HepG2 (cell line): Measurements from ENCODE around the gene MARK2.

ENCODE experiments used
- CTCF ChIP-seq: sonication (generic); formaldehyde crosslinking; IDR thresholded peaks from 2 replicates; pipeline ENCODE4 v1.5.0; 2020; ENCODE audit warnings: mild to moderate bottlenecking, missing genetic modification reagents, moderate library complexity
- FOXO1 ChIP-seq: sonication (generic); formaldehyde crosslinking; IDR thresholded peaks from 2 replicates; pipeline ENCODE4 v1.4.0; 2020; ENCODE audit warnings: missing genetic modification reagents
- HDAC6 ChIP-seq: fragments of 200-600 bp; sonication (generic); IDR thresholded peaks from 2 replicates; pipeline ENCODE4 v1.7.0; 2017; ENCODE audit warnings: mild to moderate bottlenecking, antibody characterized with exemption, low read length, low read depth
- HMGXB4 ChIP-seq, 2 experiments: sonication (generic) in 1 of 2; formaldehyde crosslinking in 1 of 2; IDR thresholded peaks; 2 replicates each; pipeline versions ENCODE4 v1.4.0 to v1.6.1; 2018 to 2020; ENCODE audit warnings: missing genetic modification reagents in 2 of 2, borderline replicate concordance in 1 of 2, low read depth in 1 of 2, mild to moderate bottlenecking in 1 of 2, missing biosample characterization in 1 of 2
- ONECUT2 ChIP-seq: sonication (generic); formaldehyde crosslinking; IDR thresholded peaks from 2 replicates; pipeline ENCODE4 v1.4.0; 2020; ENCODE audit warnings: missing genetic modification reagents
- PRPF4 ChIP-seq: fragments of 200-400 bp; formaldehyde crosslinking; IDR thresholded peaks from 2 replicates; pipeline ENCODE4 v1.6.1; 2016; ENCODE audit warnings: low read length, low read depth; ENCODE audit not compliant: poor library complexity, severe bottlenecking
- REST ChIP-seq, 2 experiments: IDR thresholded peaks; 2 replicates each; pipeline ENCODE4 v1.6.1; 2011 to 2012; ENCODE audit warnings: low read length in 2 of 2, borderline replicate concordance in 1 of 2, low read depth in 1 of 2, mild to moderate bottlenecking in 1 of 2, moderate library complexity in 1 of 2
- SOX6 ChIP-seq, 2 experiments: fragments of 450-650 bp in 1 of 2; sonication (generic) in 1 of 2; formaldehyde crosslinking in 1 of 2; IDR thresholded peaks; 2 replicates each; pipeline versions ENCODE4 v1.4.0 to v1.6.1; 2017 to 2020; ENCODE audit warnings: antibody characterized with exemption in 1 of 2, mild to moderate bottlenecking in 1 of 2, missing genetic modification reagents in 1 of 2
- SP1 ChIP-seq, 2 experiments: fragments of 450-650 bp in 1 of 2; sonication (generic) in 1 of 2; formaldehyde crosslinking in 1 of 2; IDR thresholded peaks; 2 replicates each; pipeline versions ENCODE4 v1.4.0 to v1.6.1; 2016 to 2020; ENCODE audit warnings: missing genetic modification reagents in 1 of 2
- TCF12 ChIP-seq, 2 experiments: fragments of 450-650 bp in 1 of 2; sonication (generic) in 1 of 2; formaldehyde crosslinking in 1 of 2; IDR thresholded peaks; 2 replicates each; pipeline versions ENCODE4 v1.6.1 to v1.8.0; 2017 to 2022; ENCODE audit warnings: antibody characterized with exemption in 1 of 2, mild to moderate bottlenecking in 1 of 2, missing genetic modification reagents in 1 of 2, moderate library complexity in 1 of 2
- ZBTB46 ChIP-seq: sonication (generic); formaldehyde crosslinking; IDR thresholded peaks from 2 replicates; pipeline ENCODE4 v1.4.0; 2020; ENCODE audit warnings: mild to moderate bottlenecking, missing genetic modification reagents, borderline replicate concordance
- ZNF24 ChIP-seq: fragments of 450-650 bp; IDR thresholded peaks from 2 replicates; pipeline ENCODE4 v1.6.1; 2017; ENCODE audit warnings: antibody characterized with exemption, mild to moderate bottlenecking
- ZNF607 ChIP-seq: sonication (generic); formaldehyde crosslinking; IDR thresholded peaks from 2 replicates; pipeline ENCODE4 v1.5.1; 2020; ENCODE audit warnings: missing genetic modification reagents, mild to moderate bottlenecking, borderline replicate concordance

- no peak for TF ChIP-seq TCF12 (IDR thresholded peaks at IDR 0.05)
- no peak for TF ChIP-seq TCF12 (CRISPR knock-in tag; IDR thresholded peaks at IDR 0.05)
- TF ChIP-seq ZNF24, result no peak
- no peak for TF ChIP-seq CTCF (CRISPR knock-in tag)
- TF ChIP-seq PRPF4, result no peak
- no peak for TF ChIP-seq ONECUT2 (CRISPR knock-in tag)
- no peak for TF ChIP-seq SOX6 (IDR thresholded peaks at IDR 0.05)
- TF ChIP-seq SOX6 (CRISPR knock-in tag; IDR thresholded peaks at IDR 0.05), result no peak
- no peak for TF ChIP-seq ZBTB46 (CRISPR knock-in tag)
- no peak for TF ChIP-seq SP1 (IDR thresholded peaks at IDR 0.05)
- TF ChIP-seq SP1 (CRISPR knock-in tag; IDR thresholded peaks at IDR 0.05), result no peak
- no peak for TF ChIP-seq REST (IDR thresholded peaks at IDR 0.05; ENCODE audit: borderline replicate concordance in 1 of 2, low read depth in 1 of 2, low read length in 2 of 2)
- TF ChIP-seq HMGXB4 (CRISPR knock-in tag; IDR thresholded peaks at IDR 0.05; ENCODE audit: borderline replicate concordance in 1 of 2, low read depth in 1 of 2), result no peak
- TF ChIP-seq HDAC6, result no peak
- no peak for TF ChIP-seq FOXO1
- TF ChIP-seq ZNF607, result no peak
These were observed 30.3 kb downstream of the MARK2 start for GRCh38 chr11:63869171-63869591.
